Gastrocnemius medialis (tissue), 4 donors: Measurements from ENCODE around the gene MRPL51.

Experiments used
- POLR2A ChIP-seq, 2 donors: fragments of 450-650 bp; IDR thresholded peaks; one replicate each; pipeline ENCODE4 v1.6.1; 2017; ENCODE audit warnings: antibody characterized with exemption in 2 of 2, mild to moderate bottlenecking in 2 of 2, moderate library complexity in 2 of 2
- TF ChIP-seq, protein P1 (sequence below), 5 experiments: fragments of 450-650 bp in 3 of 5; fragments of 200-600 bp in 2 of 5; sonication (generic) in 2 of 5; IDR thresholded peaks in 4 of 5; conservative IDR thresholded peaks in 1 of 5; 1 replicate in 4 of 5; 2 replicates in 1 of 5; pipeline ENCODE4 v1.5.1; 2016 to 2019; ENCODE audit warnings: antibody characterized with exemption in 5 of 5, mild to moderate bottlenecking in 3 of 5, moderate library complexity in 3 of 5

DNA sequence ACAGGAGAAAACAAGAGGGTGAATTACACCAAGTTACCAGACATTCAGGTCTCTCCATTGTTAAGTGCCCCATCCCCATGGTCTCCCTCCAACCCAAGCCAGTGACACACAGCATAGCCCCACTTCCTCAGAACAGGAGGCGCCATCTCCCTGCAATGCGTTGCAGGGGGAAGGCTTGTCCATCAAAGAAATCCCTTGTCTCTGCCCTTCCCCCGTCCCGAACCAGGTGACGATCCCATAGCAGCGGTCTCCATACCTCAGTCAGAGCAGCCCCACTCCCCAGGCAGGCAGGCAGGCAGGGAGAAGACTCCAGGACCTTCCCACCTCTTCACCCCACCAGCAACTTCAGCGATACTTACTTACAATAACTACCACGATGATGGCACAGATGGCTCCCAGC, 28.5 kb downstream of the MRPL51 start:
- TF ChIP-seq, protein P1, sequence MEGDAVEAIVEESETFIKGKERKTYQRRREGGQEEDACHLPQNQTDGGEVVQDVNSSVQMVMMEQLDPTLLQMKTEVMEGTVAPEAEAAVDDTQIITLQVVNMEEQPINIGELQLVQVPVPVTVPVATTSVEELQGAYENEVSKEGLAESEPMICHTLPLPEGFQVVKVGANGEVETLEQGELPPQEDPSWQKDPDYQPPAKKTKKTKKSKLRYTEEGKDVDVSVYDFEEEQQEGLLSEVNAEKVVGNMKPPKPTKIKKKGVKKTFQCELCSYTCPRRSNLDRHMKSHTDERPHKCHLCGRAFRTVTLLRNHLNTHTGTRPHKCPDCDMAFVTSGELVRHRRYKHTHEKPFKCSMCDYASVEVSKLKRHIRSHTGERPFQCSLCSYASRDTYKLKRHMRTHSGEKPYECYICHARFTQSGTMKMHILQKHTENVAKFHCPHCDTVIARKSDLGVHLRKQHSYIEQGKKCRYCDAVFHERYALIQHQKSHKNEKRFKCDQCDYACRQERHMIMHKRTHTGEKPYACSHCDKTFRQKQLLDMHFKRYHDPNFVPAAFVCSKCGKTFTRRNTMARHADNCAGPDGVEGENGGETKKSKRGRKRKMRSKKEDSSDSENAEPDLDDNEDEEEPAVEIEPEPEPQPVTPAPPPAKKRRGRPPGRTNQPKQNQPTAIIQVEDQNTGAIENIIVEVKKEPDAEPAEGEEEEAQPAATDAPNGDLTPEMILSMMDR (IDR thresholded peaks at IDR 0.05 in 4 of 5, conservative IDR thresholded peaks at IDR 0.05 in 1 of 5): no peak
- no peak for TF ChIP-seq POLR2A (IDR thresholded peaks at IDR 0.05)
